GM12874 (cell line): ENCODE measurements around the gene MTURN.

Experiments
- CTCF ChIP-seq: IDR thresholded peaks from 2 replicates; pipeline ENCODE4 v1.5.1; 2011; ENCODE audit warnings: low read depth, mild to moderate bottlenecking, control low read depth, low read length, moderate library complexity; ENCODE audit not compliant: insufficient read depth

The MTURN gene

GRCh38 chr7:30182814-30183213, 48.0 kb downstream of the MTURN start:
- no peak for TF ChIP-seq CTCF

GRCh38 chr7:30183749-30184369, 49.1 kb downstream of the MTURN start:
- no peak for TF ChIP-seq CTCF

GRCh38 chr7:30184791-30185487, 50.2 kb downstream of the MTURN start:
- TF ChIP-seq CTCF, result no peak

DNA sequence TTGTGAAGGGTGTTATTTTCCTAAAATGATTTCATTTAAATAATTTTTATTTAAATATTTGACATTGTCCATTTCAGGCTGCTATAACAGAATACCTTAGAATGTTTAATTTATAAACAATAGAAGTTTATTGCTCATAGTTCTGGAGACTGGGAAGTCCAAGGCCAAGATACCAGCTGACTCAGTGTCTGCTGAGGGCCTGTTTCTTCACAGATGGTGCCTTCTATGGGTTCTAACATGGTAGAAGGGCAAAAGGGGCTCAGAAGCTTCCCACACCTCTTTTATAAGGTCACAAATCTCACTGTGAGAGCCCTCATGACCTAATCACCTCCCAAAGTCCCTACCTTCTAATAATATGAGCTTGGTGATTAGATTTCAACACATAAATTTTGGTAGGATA, 50.7 kb downstream of the MTURN start:
- TF ChIP-seq CTCF, result no peak

DNA sequence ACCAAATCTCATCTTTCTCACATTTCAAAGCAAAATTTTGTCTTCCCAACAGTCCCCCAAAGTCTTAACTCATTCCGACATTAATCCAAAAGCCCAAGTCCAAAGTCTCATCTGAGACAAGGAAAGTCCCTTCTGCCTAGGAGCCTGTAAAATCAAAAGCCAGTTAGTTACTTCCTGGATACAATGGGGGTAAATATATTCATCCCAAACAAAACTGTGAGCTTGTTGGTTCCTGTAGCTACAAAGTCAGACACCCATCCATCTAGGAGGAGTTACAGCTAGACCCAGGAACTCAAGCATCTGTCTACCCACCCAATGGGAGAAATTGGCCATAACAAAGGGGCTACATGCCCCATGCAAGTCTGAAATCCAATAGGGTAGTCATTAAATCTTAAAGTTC, 51.9 kb downstream of the MTURN start:
- no peak for TF ChIP-seq CTCF

DNA sequence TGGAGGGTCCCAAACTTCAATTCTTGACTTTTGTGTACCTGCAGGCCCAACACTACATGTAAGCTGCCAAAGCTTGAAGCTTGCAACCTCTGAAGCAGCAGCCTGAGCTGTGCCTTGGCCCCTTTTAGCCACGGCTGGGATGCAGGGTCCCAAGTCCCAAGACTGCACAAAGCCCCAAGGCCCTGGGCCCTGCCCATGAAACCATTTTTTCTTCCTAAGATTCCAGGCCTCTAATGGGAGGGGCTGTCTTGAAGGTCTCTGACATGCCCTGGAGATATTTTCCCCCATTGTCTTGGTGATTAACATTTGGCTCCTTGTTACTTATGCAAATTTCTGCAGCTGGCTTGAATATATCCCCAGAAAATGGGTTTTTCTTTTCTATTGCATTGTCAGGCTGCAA, 52.7 kb downstream of the MTURN start:
- TF ChIP-seq CTCF, result no peak

- TF ChIP-seq CTCF, result no peak
These were observed 54.0 kb downstream of the MTURN start for GRCh38 chr7:30188811-30189210.

- no peak for TF ChIP-seq CTCF
These were observed 57.0 kb downstream of the MTURN start for GRCh38 chr7:30191809-30192208.
